IMR-90 (cell line): ENCODE measurements around the gene BMERB1. TPM values are rescaled to one million over a fixed set of nuclear protein-coding genes. Genes with fewer than 3 reads are reported as not detected.

Experiments
- ATAC-seq: fragments of 200-7000 bp; cut with Tn5 transposase; 2 replicates; pipeline ENCODE4 v1.9.1; 2020; ENCODE audit warnings: low read depth, mild to moderate bottlenecking, moderate library complexity
- BruUV-seq: library from RNA; stranded (reverse); fragments of 400-500 nt; replicated peaks from 2 replicates; lab custom pipeline; 2021; lab: Mats Ljungman, UMichigan
- CTCF ChIA-PET: fragments of 300-600 bp; formaldehyde crosslinking; extraction: SDS; loops from one replicate; lab custom pipeline; 2021; ENCODE audit warnings: antibody characterized with exemption; lab: Yijun Ruan, JAX
- POLR2A ChIA-PET: fragments of 300-600 bp; sonication (Branson Sonifier 250); formaldehyde crosslinking; loops from one replicate; lab custom pipeline; 2022; ENCODE audit warnings: antibody characterized with exemption; ENCODE audit not compliant: unreplicated experiment; lab: Charles Lee
- DNase-seq: peaks from one replicate; pipeline ENCODE4 v3.0.0; 2013
- H2AFZ ChIP-seq: replicated peaks from 2 replicates; pipeline ENCODE3; 2013; ENCODE audit warnings: low read length, mild to moderate bottlenecking; ENCODE audit not compliant: poor library complexity
- H2AK5ac ChIP-seq: 2 replicates; pipeline ENCODE4 v1.6.1; 2013; ENCODE audit warnings: low read depth, low read length, inconsistent platforms
- H2AK9ac ChIP-seq: replicated peaks from 2 replicates; pipeline ENCODE3; 2013; ENCODE audit warnings: mild to moderate bottlenecking, low read depth, low read length, moderate library complexity; ENCODE audit not compliant: poor library complexity
- H2BK120ac ChIP-seq: 2 replicates; pipeline ENCODE4 v1.6.1; 2013; ENCODE audit warnings: low read depth, low read length, inconsistent platforms
- H2BK15ac ChIP-seq: 3 replicates; pipeline ENCODE4 v1.6.1; 2013; ENCODE audit warnings: low read depth, low read length, inconsistent platforms
- H2BK20ac ChIP-seq: 2 replicates; pipeline ENCODE4 v1.6.1; 2013; ENCODE audit warnings: low read depth, mild to moderate bottlenecking, inconsistent platforms, low read length, moderate library complexity
- H2BK5ac ChIP-seq: 2 replicates; pipeline ENCODE4 v1.6.1; 2013; ENCODE audit warnings: mild to moderate bottlenecking, low read depth, low read length, inconsistent platforms; ENCODE audit not compliant: poor library complexity, severe bottlenecking
- H3K14ac ChIP-seq: replicated peaks from 2 replicates; pipeline ENCODE4 v1.6.1; 2013; ENCODE audit warnings: low read depth, low read length, inconsistent platforms
- H3K18ac ChIP-seq: 2 replicates; pipeline ENCODE4 v1.6.1; 2013; ENCODE audit warnings: low read depth, low read length, control low read depth
- H3K23ac ChIP-seq: 2 replicates; pipeline ENCODE4 v1.6.1; 2013; ENCODE audit warnings: low read depth, low read length, inconsistent platforms
- H3K27ac ChIP-seq: 2 replicates; pipeline ENCODE4 v1.5.1; 2013; ENCODE audit warnings: mild to moderate bottlenecking, control low read depth, low read length; ENCODE audit not compliant: insufficient read depth
- H3K27me3 ChIP-seq: 2 replicates; pipeline ENCODE4 v1.6.1; 2013; ENCODE audit warnings: low read length; ENCODE audit not compliant: control insufficient read depth, insufficient read depth
- H3K36me3 ChIP-seq: 2 replicates; pipeline ENCODE4 v1.6.1; 2013; ENCODE audit warnings: low read length, mixed read lengths; ENCODE audit not compliant: control insufficient read depth, insufficient read depth
- H3K4ac ChIP-seq: 2 replicates; pipeline ENCODE4 v1.6.1; 2013; ENCODE audit warnings: low read depth, low read length, inconsistent platforms
- H3K4me1 ChIP-seq: 2 replicates; pipeline ENCODE4 v1.6.1; 2013; ENCODE audit warnings: low read length, mixed read lengths; ENCODE audit not compliant: control insufficient read depth, insufficient read depth
- H3K4me2 ChIP-seq: 2 replicates; pipeline ENCODE4 v1.6.1; 2013; ENCODE audit warnings: low read depth, mild to moderate bottlenecking, control low read depth, low read length, moderate library complexity
- H3K4me3 ChIP-seq: 2 replicates; pipeline ENCODE4 v1.5.1; 2013; ENCODE audit warnings: low read depth, mild to moderate bottlenecking, control low read depth, low read length, moderate library complexity; ENCODE audit not compliant: insufficient read depth
- H3K56ac ChIP-seq: 2 replicates; pipeline ENCODE4 v1.6.1; 2013; ENCODE audit warnings: low read length, inconsistent platforms; ENCODE audit not compliant: insufficient read depth; ENCODE audit errors: extremely low read depth
- H3K79me1 ChIP-seq, 2 experiments: 2 replicates each; pipeline ENCODE4 v1.6.1; 2013; ENCODE audit warnings: low read length in 2 of 2, inconsistent platforms in 1 of 2, low read depth in 1 of 2
- H3K9ac ChIP-seq: 2 replicates; pipeline ENCODE4 v1.6.1; 2013; ENCODE audit warnings: low read depth, low read length, control low read depth
- H3K9me1 ChIP-seq: 2 replicates; pipeline ENCODE4 v1.6.1; 2013; ENCODE audit warnings: low read length, inconsistent platforms; ENCODE audit not compliant: insufficient read depth
- H3K9me3 ChIP-seq: 2 replicates; pipeline ENCODE4 v1.6.1; 2013; ENCODE audit warnings: low read length; ENCODE audit not compliant: control insufficient read depth, insufficient read depth
- H4K20me1 ChIP-seq: 2 replicates; pipeline ENCODE4 v1.6.1; 2013; ENCODE audit warnings: low read length, inconsistent platforms; ENCODE audit not compliant: insufficient read depth
- H4K5ac ChIP-seq: 2 replicates; pipeline ENCODE4 v1.6.1; 2013; ENCODE audit warnings: mild to moderate bottlenecking, low read depth, low read length, control low read depth
- H4K8ac ChIP-seq, 2 experiments: 2 replicates each; pipeline ENCODE4 v1.6.1; 2013; ENCODE audit warnings: low read depth in 2 of 2, low read length in 2 of 2, control low read depth in 1 of 2, inconsistent platforms in 1 of 2
- H4K91ac ChIP-seq: 2 replicates; pipeline ENCODE4 v1.6.1; 2013; ENCODE audit warnings: low read depth, low read length, inconsistent platforms; ENCODE audit not compliant: insufficient read depth
- POLR2A ChIP-seq: IDR thresholded peaks from 2 replicates; pipeline ENCODE4 v1.6.1; 2012; ENCODE audit warnings: mild to moderate bottlenecking, low read depth, low read length
- WGBS, 2 experiments: methylation state at CpG; one replicate each; pipeline versions ENCODE4 v1.1.5 to v1.1.7; 2013; ENCODE audit warnings: missing lambda C conversion rate in 2 of 2; ENCODE audit not compliant: insufficient read length in 1 of 2; ENCODE audit errors: extremely low coverage in 2 of 2; 5-methylcytosine and 5-hydroxymethylcytosine counted together
- dilution Hi-C: fragments of 300-500 bp; cut with HindIII; formaldehyde crosslinking; loops from one replicate; pipeline ENCODE4 v1.14.3; 2018; ENCODE audit warnings: low sequenced_read_pairs; ENCODE audit not compliant: unreplicated experiment
- in situ Hi-C: fragments of 300-500 bp; cut with MboI; formaldehyde crosslinking; loops from 3 replicates; pipeline ENCODE4 v1.14.3; 2019; ENCODE audit warnings: low sequenced_read_pairs, inconsistent platforms, mixed read lengths
- intact Hi-C: fragments of 100-400 bp; cut with micrococcal nuclease; formaldehyde crosslinking; loops from 2 replicates; pipeline ENCODE4 v1.10.0; 2022
- polyA plus RNA-seq, 3 experiments: library from polyadenylated mRNA; depleted of rRNA; stranded (reverse); fragments of >200 nt; gene quantifications; 2 replicates each; pipeline ENCODE4 v1.2.3, GENCODE V29; 2012; ENCODE audit warnings: low replicate concordance in 1 of 3
- total RNA-seq: library from RNA; depleted of rRNA; stranded (reverse); fragments of >200 nt; gene quantifications from 2 replicates; pipeline ENCODE4 v1.2.3, GENCODE V29; 2012

Gene BMERB1
- total and polyA plus RNA-seq, 2 of the 4 experiments (the other 2 are of a cell fraction), result 22.6 to 32.9 TPM

GRCh38 chr16:15498427-15499175 is 64.2 kb downstream of the BMERB1 start:
- Histone ChIP-seq H3K4me1 (peaks cover 10% of the 10 kb centered on the region), H4K8ac (peak overlapping the region in 1 of 2 experiments; percentile 43; a peak in 1 of 4 replicates), H3K36me3 (no peaks in the 10 kb centered on the region), H3K9me1 (peaks cover 18% of the 10 kb centered on the region), H3K27ac (peak overlapping the region; percentile 19; the same call in 1 of the 2 replicates), H3K18ac (no peak overlapping the region), H3K56ac (no peak overlapping the region), H3K27me3 (no peaks in the 10 kb centered on the region), H3K23ac (no peak overlapping the region), H4K20me1 (no peaks in the 10 kb centered on the region; the same call in 1 of the 2 replicates), H4K91ac (peak overlapping the region; percentile 45; the same call in 1 of the 2 replicates), H2BK120ac (peak overlapping the region; percentile 45; the same call in 1 of the 2 replicates), H3K4ac (no peak overlapping the region; the same call in 1 of the 2 replicates), H3K4me2 (no peak overlapping the region), H2BK5ac (no peak overlapping the region), H3K14ac (no peak overlapping the region), H2AK5ac (peak overlapping the region; percentile 54), H3K9me3 (peaks cover 2% of the 10 kb centered on the region; the same call in 1 of the 2 replicates), H2AFZ (peak overlapping the region; percentile 68), H3K9ac (no peak overlapping the region), H2BK20ac (peak overlapping the region; percentile 43; the same call in 1 of the 2 replicates), H4K5ac (no peak overlapping the region), H3K79me1 (peaks cover 34 to 55% of the 10 kb centered on the region in 2 experiments), H3K4me3 (no peak overlapping the region), H2AK9ac (peak overlapping the region; percentile 68), H2BK15ac (peak overlapping the region; percentile 2; the same call in 1 of the 3 replicates)
- CTCF ChIA-PET, result no interaction called here
- intact Hi-C loops (no loop called here), dilution Hi-C loops (no loop called here), in situ Hi-C loops (no loop called here)
- ATAC-seq, result peak; percentile 71
- no peak for TF ChIP-seq POLR2A
- DNase-seq, result peak; percentile 71
- WGBS, 2 experiments, result 80% methylated on average over 1 of the region's 2 CpGs; no CpG with 5 or more reads in 1 of the 2 experiments
- POLR2A ChIA-PET, result no interaction called here
- BruUV-seq, result no TSS peak
